Motor neuron (in vitro differentiated cells): ENCODE results near the gene GNG10. TPM values are rescaled to one million over a fixed set of nuclear protein-coding genes. Genes with fewer than 3 reads are reported as not detected.

Source experiments
- ATAC-seq, 8 experiments: fragments of 200-7000 bp; cut with Tn5 transposase; replicated peaks in 6 of 8; 2 replicates each; pipeline ENCODE4 v1.8.0; 2021; ENCODE audit warnings: mild to moderate bottlenecking in 8 of 8, moderate library complexity in 8 of 8
- H3K27ac ChIP-seq, 2 donors: fragments of 250-450 bp; sonication (Bioruptor Pico); 2 replicates each; pipeline ENCODE4 v1.9.0; 2021; ENCODE audit warnings: antibody characterized with exemption in 2 of 2, mild to moderate bottlenecking in 2 of 2, moderate library complexity in 1 of 2
- H3K4me1 ChIP-seq, 2 donors: fragments of 250-450 bp; sonication (Bioruptor Pico); replicated peaks in 1 of 2; 2 replicates each; pipeline ENCODE4 v1.6.1; 2021; ENCODE audit warnings: antibody characterized with exemption in 2 of 2, mild to moderate bottlenecking in 2 of 2, moderate library complexity in 1 of 2
- H3K4me3 ChIP-seq, 5 donors: fragments of 250-450 bp; sonication (Bioruptor Pico); 2 replicates each; pipeline ENCODE4 v1.9.0; 2021; ENCODE audit warnings: antibody characterized with exemption in 5 of 5, mild to moderate bottlenecking in 5 of 5, moderate library complexity in 4 of 5
- WGBS, 10 experiments: fragments of 450-650 bp; shearing (Covaris generic); methylation state at CpG; one replicate each; pipeline ENCODE4 v1.0.0; 2022; 5-methylcytosine and 5-hydroxymethylcytosine counted together
- in situ Hi-C, 9 experiments: fragments of 400-800 bp; cut with MboI; loops; one replicate each; pipeline ENCODE4 v1.15.0; 2021; ENCODE audit warnings: low sequenced_read_pairs in 9 of 9, low pct_unique_long_range_greater_than_20kb in 2 of 9; ENCODE audit not compliant: unreplicated experiment in 9 of 9
- total RNA-seq, 8 experiments: library from RNA; unstranded; fragments of 300-600 nt; gene quantifications; 2 replicates each; pipeline versions ENCODE4 v1.2.3 to v1.2.4, GENCODE V29; 2022

Gene GNG10
- total RNA-seq, 8 experiments from 2014 or later, result 15.7 to 52.7 (median 33.1) TPM

DNA sequence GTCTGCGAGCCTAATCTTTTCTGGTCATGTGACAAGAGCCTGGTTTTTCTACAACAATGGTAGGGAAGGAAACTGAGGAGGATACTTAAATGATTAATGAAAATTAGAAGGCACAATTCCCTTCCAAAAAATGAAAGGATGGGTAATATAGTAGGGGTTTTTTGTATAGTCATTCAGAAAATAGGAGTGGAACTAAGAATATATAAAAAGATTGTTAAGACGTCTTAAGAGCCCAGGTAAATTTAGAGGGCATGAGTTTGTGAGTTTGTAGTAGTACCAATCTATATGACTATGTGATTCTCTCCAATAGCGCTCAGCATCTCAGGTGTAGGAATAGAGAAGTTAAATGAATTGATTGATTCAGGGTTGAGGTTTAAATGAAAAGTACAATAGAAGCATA is 50.1 kb downstream of the GNG10 start:
- no peak overlapping the region for H3K27ac ChIP-seq
- no peaks in the 10 kb centered on the region for H3K4me1 ChIP-seq
- no peak for ATAC-seq
- WGBS, 10 experiments, result 83 to 100% (median 97%) methylated on average over 1 to 3 of the region's 3 CpGs
- H3K4me3 ChIP-seq, result no peak overlapping the region
- in situ Hi-C loops, result no loop called here

DNA sequence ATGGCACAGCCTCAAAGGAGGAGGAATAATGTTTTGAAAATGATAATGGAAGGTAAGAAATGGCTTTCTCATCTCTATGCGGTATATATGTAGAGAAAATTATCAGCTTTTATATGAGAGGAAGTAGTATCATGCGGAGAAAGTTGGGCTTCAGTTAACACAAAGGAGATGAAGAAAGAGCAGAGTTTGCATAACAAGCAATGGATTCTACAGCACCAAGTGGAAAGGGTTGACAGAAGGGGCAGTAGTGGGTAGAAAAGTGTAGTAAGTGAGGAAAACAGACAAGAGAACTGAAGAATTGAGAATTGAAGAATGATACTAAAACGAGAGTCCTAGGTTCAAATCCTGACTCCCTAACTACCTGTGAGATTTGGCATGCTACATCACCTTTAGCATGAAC is 51.0 kb downstream of the GNG10 start:
- ATAC-seq, result no peak
- Histone ChIP-seq H3K4me3 (no peak overlapping the region), H3K4me1 (no peaks in the 10 kb centered on the region), H3K27ac (no peak overlapping the region)
- WGBS, 10 experiments, result 70 to 100% (median 77%) methylated on average over 1 to 3 of the region's 3 CpGs
- in situ Hi-C loops, result no loop called here

DNA sequence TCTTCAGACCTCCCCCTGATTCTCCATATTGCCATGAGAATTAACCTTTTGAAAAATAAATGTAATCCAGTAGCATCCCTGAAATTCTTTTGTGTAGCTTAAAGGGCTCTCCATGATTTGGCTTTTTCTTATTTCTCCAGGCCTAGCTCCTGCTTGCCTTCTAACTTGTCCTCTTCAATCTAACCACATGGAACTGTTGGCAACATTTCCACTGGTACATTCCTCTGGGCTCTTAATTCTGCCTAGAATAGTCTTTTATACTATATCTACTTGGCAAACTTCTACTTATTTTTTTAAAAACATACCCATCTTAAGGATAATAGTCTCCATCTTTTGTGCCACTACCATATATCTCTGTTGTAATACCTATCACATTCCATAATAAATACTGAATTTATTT is 54.1 kb downstream of the GNG10 start:
- ATAC-seq, result no peak
- Histone ChIP-seq H3K27ac (no peak overlapping the region), H3K4me3 (no peak overlapping the region), H3K4me1 (no peaks in the 10 kb centered on the region)
- in situ Hi-C loops, result no loop called here

- in situ Hi-C loops, result no loop called here
- Histone ChIP-seq H3K4me3 (no peak overlapping the region), H3K4me1 (no peaks in the 10 kb centered on the region), H3K27ac (no peak overlapping the region)
- no peak for ATAC-seq
- 87 to 100% (median 100%) methylated on average over 1 to 2 of the region's 2 CpGs; no CpG with 5 or more reads in 1 of the 10 experiments for WGBS, 10 experiments
Observed at GRCh38 chr9:111719541-111719940, 58.1 kb downstream of the GNG10 start.

Other genes with a start within 250 kb of the GNG10 start
- gene ECPAS, start 177.2 kb upstream of the GNG10 start, total RNA-seq, result 10 to 100 TPM; 36.7 to 80.2 (median 56.3) TPM
- gene ZNF483, start 136.4 kb upstream of the GNG10 start, total RNA-seq, result 10 to 100 TPM in 4 of 8 experiments, 1 to 10 TPM in 4; 1.2 to 44.5 (median 10.0) TPM
- 10 to 100 TPM; 16.3 to 82.6 (median 27.2) TPM for gene PTGR1, start 62.0 kb upstream of the GNG10 start, total RNA-seq
- gene DNAJC25, start 30.3 kb upstream of the GNG10 start, total RNA-seq, result 10 to 100 TPM in 2 of 8 experiments, 1 to 10 TPM in 6; 6.0 to 13.7 (median 9.1) TPM
- 1 to 10 TPM in 1 of 8 experiments, under 1 TPM in 7; 0.04 to 1.2 (median 0.37) TPM for gene SHOC1, start 133.3 kb downstream of the GNG10 start, total RNA-seq
- gene UGCG, start 235.2 kb downstream of the GNG10 start, total RNA-seq, result 10 to 100 TPM in 7 of 8 experiments, 1 to 10 TPM in 1; 7.1 to 51.7 (median 28.2) TPM